GM18951 (cell line): ENCODE results near the gene RFTN1.

ENCODE experiments used
- POLR2A ChIP-seq: IDR thresholded peaks from 4 replicates; pipeline ENCODE4 v1.6.1; 2011; ENCODE audit warnings: mild to moderate bottlenecking; ENCODE audit not compliant: insufficient read length, insufficient read depth; ENCODE audit errors: extremely low read depth
- in situ Hi-C: fragments of 300-500 bp; cut with MboI; formaldehyde crosslinking; loops from one replicate; pipeline ENCODE4 v1.12.0; 2022; ENCODE audit warnings: low sequenced_read_pairs, mixed read lengths, inconsistent platforms; ENCODE audit not compliant: unreplicated experiment

RFTN1 gene

GRCh38 chr3:16300881-16301359 is 212.6 kb downstream of the RFTN1 start:
- in situ Hi-C loops: no loop called here
- no peak for TF ChIP-seq POLR2A

- in situ Hi-C loops: no loop called here
- TF ChIP-seq POLR2A: no peak
These were observed 213.2 kb downstream of the RFTN1 start for GRCh38 chr3:16300307-16300706.

- TF ChIP-seq POLR2A: no peak
- in situ Hi-C loops: loop anchor here (25.0 kb wide), 2 partner anchors 938 to 1088 kb away; no protein-coding TSS in a partner anchor
These were observed 213.8 kb downstream of the RFTN1 start for GRCh38 chr3:16299746-16300145.

GRCh38 chr3:16298891-16299290 is 214.6 kb downstream of the RFTN1 start:
- no peak for TF ChIP-seq POLR2A
- in situ Hi-C loops: loop anchor here (25.0 kb wide), 2 partner anchors 938 to 1088 kb away; no protein-coding TSS in a partner anchor

- TF ChIP-seq POLR2A: no peak
- in situ Hi-C loops: loop anchor here (25.0 kb wide), 2 partner anchors 939 to 1089 kb away; no protein-coding TSS in a partner anchor
These were observed 215.3 kb downstream of the RFTN1 start for GRCh38 chr3:16297997-16298885.

GRCh38 chr3:16295298-16295890 is 218.1 kb downstream of the RFTN1 start:
- no peak for TF ChIP-seq POLR2A
- in situ Hi-C loops: loop anchor here (25.0 kb wide), 2 partner anchors 942 to 1092 kb away; no protein-coding TSS in a partner anchor

- no peak for TF ChIP-seq POLR2A
- in situ Hi-C loops: loop anchor here (25.0 kb wide), 2 partner anchors 942 to 1092 kb away; no protein-coding TSS in a partner anchor
These were observed 218.7 kb downstream of the RFTN1 start for GRCh38 chr3:16294844-16295243.

- TF ChIP-seq POLR2A: no peak
- in situ Hi-C loops: loop anchor here (25.0 kb wide), 2 partner anchors 946 to 1096 kb away; no protein-coding TSS in a partner anchor
These were observed 222.7 kb downstream of the RFTN1 start for GRCh38 chr3:16290827-16291196.

- TF ChIP-seq POLR2A: no peak
- in situ Hi-C loops: loop anchor here (25.0 kb wide), 2 partner anchors 947 to 1097 kb away; no protein-coding TSS in a partner anchor
These were observed 223.3 kb downstream of the RFTN1 start for GRCh38 chr3:16290007-16290826.

- in situ Hi-C loops: loop anchor here (5.0 to 25.0 kb wide), 3 partner anchors 263 to 1098 kb away; no protein-coding TSS in a partner anchor
- TF ChIP-seq POLR2A: no peak
These were observed 224.2 kb downstream of the RFTN1 start for GRCh38 chr3:16289144-16289889.

GRCh38 chr3:16288664-16289063 is 224.8 kb downstream of the RFTN1 start:
- in situ Hi-C loops: loop anchor here (5.0 to 25.0 kb wide), 3 partner anchors 264 to 1099 kb away; no protein-coding TSS in a partner anchor
- TF ChIP-seq POLR2A: no peak

- in situ Hi-C loops: loop anchor here (5.0 to 25.0 kb wide), 3 partner anchors 265 to 1100 kb away; no protein-coding TSS in a partner anchor
- TF ChIP-seq POLR2A: no peak
These were observed 226.6 kb downstream of the RFTN1 start for GRCh38 chr3:16286751-16287543.
